ENCODE results near the gene NF1. TPM values are rescaled to one million over a fixed set of nuclear protein-coding genes. Genes with fewer than 3 reads are reported as not detected.

NF1 gene
- total and polyA plus RNA-seq, 7 donors = 4.8 to 83.8 (median 40.7) TPM

GRCh38 chr17:31200287-31200686, 105.5 kb downstream of the NF1 start:
- H3K27ac ChIP-seq = no peak overlapping the region
- DNase-seq = no peak
- no peaks in the 10 kb centered on the region for H3K27me3 ChIP-seq
- TF ChIP-seq POLR2AphosphoS5 (IDR thresholded peaks at IDR 0.05) = no peak
- TF ChIP-seq CTCF (IDR thresholded peaks at IDR 0.05) = no peak
- TF ChIP-seq POLR2A (IDR thresholded peaks at IDR 0.05) = no peak
- TF ChIP-seq EP300 (IDR thresholded peaks at IDR 0.05) = no peak
- intact Hi-C loops (cut with DNase I) = no loop called here
- H3K4me3 ChIP-seq = no peak overlapping the region
- no peaks in the 10 kb centered on the region for H3K9me3 ChIP-seq
- no peaks in the 10 kb centered on the region for H3K36me3 ChIP-seq
- WGBS, 2 donors = 93 to 98% methylated on average over 2 of the region's 2 CpGs
- no peaks in the 10 kb centered on the region for H3K4me1 ChIP-seq

- Histone ChIP-seq H3K9me3 (no peaks in the 10 kb centered on the region), H3K27me3 (no peaks in the 10 kb centered on the region), H3K4me3 (no peak overlapping the region), H3K27ac (no peak overlapping the region), H3K4me1 (no peaks in the 10 kb centered on the region), H3K36me3 (peaks cover 0 to 8% (median 3%) of the 10 kb centered on the region in 4 donors)
- no peak for DNase-seq
- intact Hi-C loops (cut with DNase I) = no loop called here
- TF ChIP-seq POLR2AphosphoS5 (IDR thresholded peaks at IDR 0.05) (no peak), CTCF (IDR thresholded peaks at IDR 0.05) (no peak), POLR2A (IDR thresholded peaks at IDR 0.05) (no peak)
These were observed 108.2 kb downstream of the NF1 start for GRCh38 chr17:31202968-31203367.

GRCh38 chr17:31211352-31212012, 116.7 kb downstream of the NF1 start:
- TF ChIP-seq EP300 (IDR thresholded peaks at IDR 0.05) = no peak
- TF ChIP-seq POLR2AphosphoS5 (IDR thresholded peaks at IDR 0.05) = no peak
- no peak for TF ChIP-seq POLR2A (IDR thresholded peaks at IDR 0.05)
- TF ChIP-seq CTCF (IDR thresholded peaks at IDR 0.05) = no peak
- DNase-seq = no peak
- intact Hi-C loops (cut with DNase I) = no loop called here

GRCh38 chr17:31216031-31216751, 121.4 kb downstream of the NF1 start:
- intact Hi-C loops (cut with DNase I) = loop anchor here (2.0 to 5.0 kb wide), 2 partner anchors 124 to 201 kb away; partner anchors contain the start of gene NF1
- H3K9me3 ChIP-seq = no peaks in the 10 kb centered on the region
- 45 to 51% methylated on average over 5 of the region's 5 CpGs for WGBS, 2 donors
- H3K4me1 ChIP-seq = peaks cover 0 to 4% (median 0%) of the 10 kb centered on the region in 4 donors
- no peak for DNase-seq
- H3K36me3 ChIP-seq = peaks cover 0 to 37% (median 0%) of the 10 kb centered on the region in 4 donors
- no peak overlapping the region for H3K4me3 ChIP-seq
- no peaks in the 10 kb centered on the region for H3K27me3 ChIP-seq
- TF ChIP-seq EP300 (IDR thresholded peaks at IDR 0.05) (no peak), POLR2AphosphoS5 (IDR thresholded peaks at IDR 0.05) (no peak), CTCF (IDR thresholded peaks at IDR 0.05) (peak; percentile 16 to 69 (median 52)), POLR2A (IDR thresholded peaks at IDR 0.05) (no peak)
- H3K27ac ChIP-seq = peak overlapping the region in 1 of 4 donors; percentile 40

More at GRCh38 chr17:31211352-31212012, 116.7 kb downstream of the NF1 start:
- no peaks in the 10 kb centered on the region for H3K27me3 ChIP-seq
- H3K4me1 ChIP-seq = peaks cover 0 to 4% (median 0%) of the 10 kb centered on the region in 4 donors
- peaks cover 0 to 13% (median 3%) of the 10 kb centered on the region in 4 donors for H3K36me3 ChIP-seq
- H3K9me3 ChIP-seq = no peaks in the 10 kb centered on the region
- H3K27ac ChIP-seq = no peak overlapping the region
- H3K4me3 ChIP-seq = no peak overlapping the region

Measured in sigmoid colon (tissue), 7 donors.